Measurements from ENCODE around the gene ATP6V1B1. TPM values are rescaled to one million over a fixed set of nuclear protein-coding genes. Genes with fewer than 3 reads are reported as not detected.

Gene ATP6V1B1
- total and polyA plus RNA-seq, 2 of the 13 experiments (the other 11 are each of a cell fraction or from before 2014, with no cell fraction given), result 0.58 to 1.6 TPM

GRCh38 chr2:70983506-70984227, 48.0 kb downstream of the ATP6V1B1 start:
- Histone ChIP-seq H3K9me3 (ENCODE audit: low read length) (no peaks in the 10 kb centered on the region), H3K4me1 (ENCODE audit: insufficient read depth, low read length) (no peaks in the 10 kb centered on the region), H3K36me3 (replicated peaks in 1 of 2; ENCODE audit: control insufficient read depth in 1 of 2, insufficient read depth in 2 of 2, low read length in 2 of 2) (peaks cover 22 to 24% of the 10 kb centered on the region in 2 experiments), H3K4me3 (replicated peaks in 1 of 3; ENCODE audit: insufficient read depth in 1 of 3, low read depth in 2 of 3, low read length in 3 of 3) (no peak overlapping the region), H3K4me2 (ENCODE audit: low read depth, low read length) (no peak overlapping the region), H3K27me3 (ENCODE audit: control insufficient read depth in 1 of 2, insufficient read depth in 2 of 2, low read length in 2 of 2) (no peaks in the 10 kb centered on the region), H4K20me1 (ENCODE audit: insufficient read depth, low read length) (no peaks in the 10 kb centered on the region), H3K27ac (ENCODE audit: extremely low read length, insufficient read depth, low read length) (no peak overlapping the region), H3K79me2 (ENCODE audit: insufficient read depth, low read length) (no peaks in the 10 kb centered on the region), H3K9ac (ENCODE audit: insufficient read depth, low read depth, low read length) (no peak overlapping the region), H2AFZ (ENCODE audit: low read length) (no peak overlapping the region)
- ATAC-seq (no peak), FAIRE-seq (no peak), DNase-seq (ENCODE audit: low spot score) (no peak)
- ChIA-PET CTCF (ENCODE audit: low intra/inter-chr PET ratio, low total read pairs) (no interaction called here), POLR2A (no interaction called here)
- WGBS (ENCODE audit: low lambda C conversion rate), result 95% methylated on average over 8 of the region's 8 CpGs
- intact Hi-C loops (cut with micrococcal nuclease; ENCODE audit: unreplicated experiment), result no loop called here
- TF ChIP-seq, protein P1, sequence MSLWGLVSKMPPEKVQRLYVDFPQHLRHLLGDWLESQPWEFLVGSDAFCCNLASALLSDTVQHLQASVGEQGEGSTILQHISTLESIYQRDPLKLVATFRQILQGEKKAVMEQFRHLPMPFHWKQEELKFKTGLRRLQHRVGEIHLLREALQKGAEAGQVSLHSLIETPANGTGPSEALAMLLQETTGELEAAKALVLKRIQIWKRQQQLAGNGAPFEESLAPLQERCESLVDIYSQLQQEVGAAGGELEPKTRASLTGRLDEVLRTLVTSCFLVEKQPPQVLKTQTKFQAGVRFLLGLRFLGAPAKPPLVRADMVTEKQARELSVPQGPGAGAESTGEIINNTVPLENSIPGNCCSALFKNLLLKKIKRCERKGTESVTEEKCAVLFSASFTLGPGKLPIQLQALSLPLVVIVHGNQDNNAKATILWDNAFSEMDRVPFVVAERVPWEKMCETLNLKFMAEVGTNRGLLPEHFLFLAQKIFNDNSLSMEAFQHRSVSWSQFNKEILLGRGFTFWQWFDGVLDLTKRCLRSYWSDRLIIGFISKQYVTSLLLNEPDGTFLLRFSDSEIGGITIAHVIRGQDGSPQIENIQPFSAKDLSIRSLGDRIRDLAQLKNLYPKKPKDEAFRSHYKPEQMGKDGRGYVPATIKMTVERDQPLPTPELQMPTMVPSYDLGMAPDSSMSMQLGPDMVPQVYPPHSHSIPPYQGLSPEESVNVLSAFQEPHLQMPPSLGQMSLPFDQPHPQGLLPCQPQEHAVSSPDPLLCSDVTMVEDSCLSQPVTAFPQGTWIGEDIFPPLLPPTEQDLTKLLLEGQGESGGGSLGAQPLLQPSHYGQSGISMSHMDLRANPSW (CRISPR knock-in tag; IDR thresholded peaks at IDR 0.05; ENCODE audit: borderline replicate concordance), result no peak
- TF ChIP-seq PRDM4 (CRISPR knock-in tag; IDR thresholded peaks at IDR 0.05; ENCODE audit: borderline replicate concordance), result no peak
- TF ChIP-seq SMAD9 (CRISPR knock-in tag; IDR thresholded peaks at IDR 0.05), result no peak
- no peak for TF ChIP-seq NR2C2 (CRISPR knock-in tag; IDR thresholded peaks at IDR 0.05; ENCODE audit: borderline replicate concordance)
- TF ChIP-seq KLF13 (CRISPR knock-in tag; IDR thresholded peaks at IDR 0.05), result no peak
- no peak for TF ChIP-seq ZBTB21 (CRISPR knock-in tag; IDR thresholded peaks at IDR 0.05)
- TF ChIP-seq SRY (CRISPR knock-in tag; IDR thresholded peaks at IDR 0.05), result no peak
- TF ChIP-seq ZNF343 (CRISPR knock-in tag; IDR thresholded peaks at IDR 0.05), result no peak
- TF ChIP-seq PAF1 (CRISPR knock-in tag; IDR thresholded peaks at IDR 0.05), result no peak
- no peak for TF ChIP-seq ZNF331 (CRISPR knock-in tag; IDR thresholded peaks at IDR 0.05)
- TF ChIP-seq, protein P2, sequence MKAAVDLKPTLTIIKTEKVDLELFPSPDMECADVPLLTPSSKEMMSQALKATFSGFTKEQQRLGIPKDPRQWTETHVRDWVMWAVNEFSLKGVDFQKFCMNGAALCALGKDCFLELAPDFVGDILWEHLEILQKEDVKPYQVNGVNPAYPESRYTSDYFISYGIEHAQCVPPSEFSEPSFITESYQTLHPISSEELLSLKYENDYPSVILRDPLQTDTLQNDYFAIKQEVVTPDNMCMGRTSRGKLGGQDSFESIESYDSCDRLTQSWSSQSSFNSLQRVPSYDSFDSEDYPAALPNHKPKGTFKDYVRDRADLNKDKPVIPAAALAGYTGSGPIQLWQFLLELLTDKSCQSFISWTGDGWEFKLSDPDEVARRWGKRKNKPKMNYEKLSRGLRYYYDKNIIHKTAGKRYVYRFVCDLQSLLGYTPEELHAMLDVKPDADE (CRISPR knock-in tag; IDR thresholded peaks at IDR 0.05), result no peak
- TF ChIP-seq NR2F1 (CRISPR knock-in tag; IDR thresholded peaks at IDR 0.05), result no peak
- TF ChIP-seq KDM4B (CRISPR knock-in tag; IDR thresholded peaks at IDR 0.05), result no peak
- no peak for TF ChIP-seq HNRNPK (IDR thresholded peaks at IDR 0.05; ENCODE audit: low read depth, low read length, poor library complexity, severe bottlenecking)
- no peak for TF ChIP-seq ZC3H4 (CRISPR knock-in tag; IDR thresholded peaks at IDR 0.05; ENCODE audit: borderline replicate concordance)
- no peak for TF ChIP-seq NFATC3 (CRISPR knock-in tag; IDR thresholded peaks at IDR 0.05)
- no peak for TF ChIP-seq TOE1 (CRISPR knock-in tag; IDR thresholded peaks at IDR 0.05)
- no peak for TF ChIP-seq ZNF317 (CRISPR knock-in tag; IDR thresholded peaks at IDR 0.05)
- in situ Hi-C loops (cut with HindIII; ENCODE audit: extremely low pct_ligation_motif_present, low pct_unique_long_range_greater_than_20kb), result no loop called here
- BruUV-seq (replicated peaks), result no TSS peak

Measured in HepG2 (cell line).